Measurements from ENCODE around the gene CDH22. TPM values are rescaled to one million over a fixed set of nuclear protein-coding genes. Genes with fewer than 3 reads are reported as not detected.

The CDH22 gene
- total and polyA plus RNA-seq, 12 donors: 0.04 to 11.0 (median 0.64) TPM

GRCh38 chr20:46282669-46283068 is 25.6 kb downstream of the CDH22 start:
- no peak for ATAC-seq
- intact Hi-C loops (cut with DNase I): no loop called here
- Histone ChIP-seq H3K4me1 (no peaks in the 10 kb centered on the region), H3K27me3 (peaks cover 0 to 99% (median 91%) of the 10 kb centered on the region in 7 donors), H3K4me3 (no peak overlapping the region), H3K9me3 (no peaks in the 10 kb centered on the region), H3K27ac (no peak overlapping the region), H3K36me3 (no peaks in the 10 kb centered on the region)
- TF ChIP-seq CTCF (IDR thresholded peaks at IDR 0.05): no peak
- 28% methylated on average over 11 of the region's 11 CpGs for WGBS, 2 donors
- no peak for DNase-seq

GRCh38 chr20:46279103-46279502 is 29.2 kb downstream of the CDH22 start:
- WGBS, 2 donors: 46 to 66% methylated on average over 10 of the region's 10 CpGs
- H3K27me3 ChIP-seq: peaks cover 0 to 93% (median 87%) of the 10 kb centered on the region in 7 donors
- H3K4me1 ChIP-seq: no peaks in the 10 kb centered on the region
- no peak overlapping the region for H3K27ac ChIP-seq
- DNase-seq (no peak), ATAC-seq (no peak)
- TF ChIP-seq CTCF (IDR thresholded peaks at IDR 0.05): no peak
- no peak overlapping the region for H3K4me3 ChIP-seq
- intact Hi-C loops (cut with DNase I): no loop called here
- H3K9me3 ChIP-seq: peaks cover 0 to 6% (median 0%) of the 10 kb centered on the region in 11 donors
- no peaks in the 10 kb centered on the region for H3K36me3 ChIP-seq

DNA sequence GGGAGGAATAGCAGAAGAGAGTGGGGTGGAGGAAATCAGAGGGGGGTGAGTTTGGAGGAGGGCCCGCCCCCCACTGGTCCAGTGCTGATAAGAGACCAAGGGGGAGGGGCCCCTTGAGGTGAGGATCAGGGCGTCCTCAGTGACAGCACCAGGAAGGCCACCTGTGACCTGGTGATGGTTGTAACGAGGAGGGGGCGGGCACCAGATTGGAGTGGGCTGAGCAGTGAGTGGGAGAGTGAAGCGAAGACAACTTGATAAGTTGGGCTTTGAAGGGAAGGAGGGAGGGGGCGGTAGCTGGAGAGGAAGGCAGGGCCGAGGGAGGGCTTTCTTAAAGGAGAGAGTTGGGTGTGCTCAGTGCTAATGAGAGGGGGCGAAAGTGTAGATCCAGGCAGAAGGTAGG is 30.7 kb downstream of the CDH22 start:
- no peak for TF ChIP-seq CTCF (IDR thresholded peaks at IDR 0.05)
- intact Hi-C loops (cut with DNase I): no loop called here

GRCh38 chr20:46276531-46276930 is 31.8 kb downstream of the CDH22 start:
- 53% methylated on average over 4 of the region's 4 CpGs for WGBS, 2 donors
- intact Hi-C loops (cut with DNase I): no loop called here
- no peak overlapping the region for H3K27ac ChIP-seq
- no peaks in the 10 kb centered on the region for H3K4me1 ChIP-seq
- DNase-seq (no peak), ATAC-seq (no peak)
- peaks cover 0 to 22% (median 3%) of the 10 kb centered on the region in 11 donors for H3K9me3 ChIP-seq
- H3K4me3 ChIP-seq: no peak overlapping the region
- H3K27me3 ChIP-seq: peaks cover 0 to 91% (median 71%) of the 10 kb centered on the region in 7 donors
- no peak for TF ChIP-seq CTCF (IDR thresholded peaks at IDR 0.05)
- no peaks in the 10 kb centered on the region for H3K36me3 ChIP-seq

More for the DNA sequence above, 30.7 kb downstream of the CDH22 start:
- no peak overlapping the region for H3K27ac ChIP-seq
- no peak for DNase-seq
- 8 to 16% methylated on average over 8 of the region's 8 CpGs for WGBS, 2 donors
- peaks cover 0 to 93% (median 73%) of the 10 kb centered on the region in 7 donors for H3K27me3 ChIP-seq
- H3K4me1 ChIP-seq: no peaks in the 10 kb centered on the region
- H3K36me3 ChIP-seq: no peaks in the 10 kb centered on the region
- H3K9me3 ChIP-seq: peaks cover 0 to 14% (median 3%) of the 10 kb centered on the region in 11 donors
- ATAC-seq: no peak
- no peak overlapping the region for H3K4me3 ChIP-seq

Data from heart right ventricle (tissue), 16 donors.